OCI-LY1 (cell line): ENCODE measurements around the gene DMD.

Experiments used
- CTCF ChIP-seq: fragments of 200-600 bp; sonication (generic), shearing (Covaris generic); IDR thresholded peaks from 2 replicates; pipeline ENCODE4 v1.5.1; 2017; ENCODE audit warnings: mild to moderate bottlenecking, antibody characterized with exemption, low read length, moderate library complexity, mixed read lengths
- EZH2 ChIP-seq: fragments of 200-600 bp; sonication (generic), shearing (Covaris generic); IDR thresholded peaks from 2 replicates; pipeline ENCODE4 v1.8.0; 2017; ENCODE audit warnings: borderline replicate concordance, mixed run types, mild to moderate bottlenecking, antibody characterized with exemption, low read length, moderate library complexity, mixed read lengths

DNA sequence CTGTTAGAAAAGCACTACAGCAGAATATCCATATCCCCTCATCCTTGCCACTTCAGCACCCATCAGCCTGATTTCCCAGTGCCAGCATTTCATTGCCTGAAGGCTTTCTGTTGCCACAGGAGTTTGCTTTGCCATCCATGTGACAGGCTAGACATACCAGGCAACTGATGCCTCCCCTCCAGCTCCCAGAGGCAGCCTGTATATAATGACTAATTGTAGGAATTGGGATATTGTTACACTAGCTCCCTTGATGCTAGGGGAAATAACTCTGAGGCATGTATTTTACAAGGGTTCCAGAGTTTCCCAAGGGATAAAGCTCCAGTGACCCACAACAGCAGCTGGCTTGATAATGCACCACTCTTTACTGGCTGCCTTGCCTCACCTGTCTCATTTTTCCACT, 1531.5 kb downstream of the DMD start:
- TF ChIP-seq CTCF (no peak), EZH2 (no peak)
